Nephron (organoid): Measurements from ENCODE around the gene SPSB3.

Source experiments
- H3K27ac Mint-ChIP-seq, 3 experiments: 2 replicates each; pipeline ENCODE4 v1.8.0; 2020; ENCODE audit warnings: mixed read lengths in 3 of 3, mild to moderate bottlenecking in 2 of 3, moderate library complexity in 1 of 3
- H3K27me3 Mint-ChIP-seq: 2 replicates; pipeline ENCODE4 v1.8.0; 2021; ENCODE audit warnings: low read depth, mild to moderate bottlenecking, moderate library complexity, mixed read lengths
- H3K36me3 Mint-ChIP-seq: 2 replicates; pipeline ENCODE4 v1.8.0; 2020; ENCODE audit warnings: low read depth, mixed read lengths
- H3K4me1 Mint-ChIP-seq: 2 replicates; pipeline ENCODE4 v1.8.0; 2020; ENCODE audit warnings: mixed read lengths
- H3K4me3 Mint-ChIP-seq, 3 experiments: 2 replicates each; pipeline ENCODE4 v1.8.0; 2020; ENCODE audit warnings: mild to moderate bottlenecking in 3 of 3, mixed read lengths in 3 of 3, moderate library complexity in 2 of 3
- H3K9me3 Mint-ChIP-seq: 2 replicates; pipeline ENCODE4 v1.8.0; 2020; ENCODE audit warnings: mixed read lengths
- CTCF ChIP-seq, 3 experiments: fragments of 200-600 bp; sonication (generic); IDR thresholded peaks; one replicate each; pipeline ENCODE4 v1.5.0; 2021; ENCODE audit warnings: antibody characterized with exemption in 3 of 3; ENCODE audit not compliant: unreplicated experiment in 3 of 3

SPSB3 gene

GRCh38 chr16:1772908-1773702 is 9.3 kb downstream of the SPSB3 start, which contains the start of gene MRPS34:
Gene MRPS34, minus strand, starts transcription at chr16:1773134. Its CDS starts 15 bp downstream, at chr16:1773119.
- Mint-ChIP-seq H3K36me3 (peaks cover 3% of the 10 kb centered on the region), H3K4me3 (peak within 1 kb of the TSS; percentile 96 to 97 (median 97)), H3K9me3 (no peaks in the 10 kb centered on the region), H3K27me3 (no peaks in the 10 kb centered on the region), H3K4me1 (peaks cover 8% of the 10 kb centered on the region), H3K27ac (peak within 1 kb of the TSS; percentile 67 to 87 (median 86))
- TF ChIP-seq CTCF (IDR thresholded peaks at IDR 0.05; ENCODE audit: unreplicated experiment in 3 of 3), result peak; percentile 80 to 96 (median 89)

- peaks cover 8% of the 10 kb centered on the region for H3K4me1 Mint-ChIP-seq
Observed at GRCh38 chr16:1772362-1772907, 9.9 kb downstream of the SPSB3 start, which contains the start of gene EME2. Gene EME2, plus strand, starts transcription at chr16:1772810. Its CDS starts 418 bp downstream, at chr16:1773228.

GRCh38 chr16:1771864-1772361 is 10.5 kb downstream of the SPSB3 start:
- peaks cover 3% of the 10 kb centered on the region for H3K36me3 Mint-ChIP-seq
- no peaks in the 10 kb centered on the region for H3K27me3 Mint-ChIP-seq
- no peak for TF ChIP-seq CTCF (IDR thresholded peaks at IDR 0.05; ENCODE audit: unreplicated experiment in 3 of 3)
- H3K27ac Mint-ChIP-seq, result peak overlapping the region; percentile 67 to 86 (median 78)
- H3K4me1 Mint-ChIP-seq, result peaks cover 8% of the 10 kb centered on the region
- H3K9me3 Mint-ChIP-seq, result no peaks in the 10 kb centered on the region
- peak overlapping the region; percentile 96 to 97 (median 97) for H3K4me3 Mint-ChIP-seq

More at GRCh38 chr16:1772362-1772907, 9.9 kb downstream of the SPSB3 start, which contains the start of gene EME2:
- Mint-ChIP-seq H3K27me3 (no peaks in the 10 kb centered on the region), H3K9me3 (no peaks in the 10 kb centered on the region), H3K4me3 (peak within 1 kb of the TSS; percentile 96 to 97 (median 97)), H3K27ac (peak within 1 kb of the TSS; percentile 67 to 87 (median 86)), H3K36me3 (peaks cover 3% of the 10 kb centered on the region)
- TF ChIP-seq CTCF (IDR thresholded peaks at IDR 0.05; ENCODE audit: unreplicated experiment in 3 of 3), result no peak

- no peak for TF ChIP-seq CTCF (IDR thresholded peaks at IDR 0.05; ENCODE audit: unreplicated experiment in 3 of 3)
- H3K36me3 Mint-ChIP-seq, result peaks cover 3% of the 10 kb centered on the region
- no peaks in the 10 kb centered on the region for H3K27me3 Mint-ChIP-seq
- no peaks in the 10 kb centered on the region for H3K9me3 Mint-ChIP-seq
- peak within 1 kb of the TSS; percentile 96 to 97 (median 97) for H3K4me3 Mint-ChIP-seq
- peak within 1 kb of the TSS; percentile 67 to 86 (median 78) for H3K27ac Mint-ChIP-seq
- peaks cover 8% of the 10 kb centered on the region for H3K4me1 Mint-ChIP-seq
Observed at GRCh38 chr16:1771188-1771863, 11.0 kb downstream of the SPSB3 start, which contains the start of gene NME3. Gene NME3, minus strand, starts transcription at chr16:1771543. Its CDS starts 9 bp downstream, at chr16:1771534.

- H3K4me1 Mint-ChIP-seq, result peaks cover 8% of the 10 kb centered on the region
- H3K27ac Mint-ChIP-seq, result no peak overlapping the region
- H3K36me3 Mint-ChIP-seq, result peaks cover 3% of the 10 kb centered on the region
- peak overlapping the region; percentile 88 to 97 (median 96) for H3K4me3 Mint-ChIP-seq
- H3K9me3 Mint-ChIP-seq, result no peaks in the 10 kb centered on the region
- no peaks in the 10 kb centered on the region for H3K27me3 Mint-ChIP-seq
- no peak for TF ChIP-seq CTCF (IDR thresholded peaks at IDR 0.05; ENCODE audit: unreplicated experiment in 3 of 3)
Observed at GRCh38 chr16:1770328-1771187, 11.8 kb downstream of the SPSB3 start.
